ENCODE measurements around the gene IDE.
A peak's percentile ranks its signal among the peaks of the same experiment; 100 is the strongest.

Gene IDE

GRCh38 chr10:92567952-92568600, 5.8 kb downstream of the IDE start:
- no peak overlapping the region for H3K4me3 ChIP-seq (ENCODE audit: low read depth, low read length)
- TF ChIP-seq CTCF (IDR thresholded peaks at IDR 0.05; ENCODE audit: low read depth, low read length) = no peak
- in situ Hi-C loops (cut with HindIII; ENCODE audit: low sequenced_read_pairs) = no loop called here
- DNase-seq (ENCODE audit: low read depth, low spot score) = peak; percentile 68

GRCh38 chr10:92562424-92562823, 11.5 kb downstream of the IDE start:
- DNase-seq (ENCODE audit: low read depth, low spot score) = no peak
- in situ Hi-C loops (cut with HindIII; ENCODE audit: low sequenced_read_pairs) = no loop called here
- no peak for TF ChIP-seq CTCF (IDR thresholded peaks at IDR 0.05; ENCODE audit: low read depth, low read length)
- H3K4me3 ChIP-seq (ENCODE audit: low read depth, low read length) = no peak overlapping the region

GRCh38 chr10:92559046-92559445, 14.8 kb downstream of the IDE start:
- TF ChIP-seq CTCF (IDR thresholded peaks at IDR 0.05; ENCODE audit: low read depth, low read length) = no peak

GRCh38 chr10:92553959-92554358, 19.9 kb downstream of the IDE start:
- in situ Hi-C loops (cut with HindIII; ENCODE audit: low sequenced_read_pairs) = no loop called here
- TF ChIP-seq CTCF (IDR thresholded peaks at IDR 0.05; ENCODE audit: low read depth, low read length) = no peak
- H3K4me3 ChIP-seq (ENCODE audit: low read depth, low read length) = no peak overlapping the region
- no peak for DNase-seq (ENCODE audit: low read depth, low spot score)

More at GRCh38 chr10:92559046-92559445, 14.8 kb downstream of the IDE start:
- DNase-seq (ENCODE audit: low read depth, low spot score) = no peak
- no peak overlapping the region for H3K4me3 ChIP-seq (ENCODE audit: low read depth, low read length)
- in situ Hi-C loops (cut with HindIII; ENCODE audit: low sequenced_read_pairs) = no loop called here

- peak; percentile 32 for TF ChIP-seq CTCF (IDR thresholded peaks at IDR 0.05; ENCODE audit: low read depth, low read length)
- DNase-seq (ENCODE audit: low read depth, low spot score) = no peak
- no peak overlapping the region for H3K4me3 ChIP-seq (ENCODE audit: low read depth, low read length)
- in situ Hi-C loops (cut with HindIII; ENCODE audit: low sequenced_read_pairs) = no loop called here
Measured at GRCh38 chr10:92552310-92552709, 21.6 kb downstream of the IDE start.

GRCh38 chr10:92550924-92551323, 23.0 kb downstream of the IDE start:
- TF ChIP-seq CTCF (IDR thresholded peaks at IDR 0.05; ENCODE audit: low read depth, low read length) = no peak
- no peak for DNase-seq (ENCODE audit: low read depth, low spot score)
- in situ Hi-C loops (cut with HindIII; ENCODE audit: low sequenced_read_pairs) = no loop called here
- no peak overlapping the region for H3K4me3 ChIP-seq (ENCODE audit: low read depth, low read length)
